NK-92 treated with Interleukin-12 subunit alpha and Interleukin-12 subunit beta, amount 100 ng/mL, for 24 hours (cell line): Measurements from ENCODE around the gene SAPCD2.
"Not testable (repeated sequence)": the region's sequence is repeated elsewhere in the genome, so short reads cannot be mapped to it uniquely, and the experiment has no call there.

Source experiments
- DNase-seq: peaks from one replicate; lab custom pipeline; 2025; lab: John Stamatoyannopoulos, UW

SAPCD2 gene

GRCh38 chr9:137070201-137070905, at the start of gene SAPCD2:
Gene SAPCD2 (minus strand): TSS chr9:137070557. CDS start chr9:137070460, 97 bp downstream.
- peak; percentile 79 for DNase-seq

- DNase-seq = not testable (repeated sequence)
These were observed 47.8 kb upstream of the SAPCD2 start for GRCh38 chr9:137118092-137118603.

GRCh38 chr9:137117269-137117731, 46.9 kb upstream of the SAPCD2 start:
- no peak for DNase-seq

- no peak for DNase-seq
These were observed 46.4 kb upstream of the SAPCD2 start for GRCh38 chr9:137116728-137117127.

- no peak for DNase-seq
These were observed 45.7 kb upstream of the SAPCD2 start for GRCh38 chr9:137116027-137116507.

GRCh38 chr9:137115394-137116026, 45.2 kb upstream of the SAPCD2 start:
- DNase-seq = no peak

GRCh38 chr9:137114613-137115393, 44.4 kb upstream of the SAPCD2 start, which contains the start of gene DPP7:
Gene DPP7 (minus strand): TSS chr9:137114733. CDS start chr9:137114713, 20 bp downstream.
- DNase-seq = peak; percentile 39

GRCh38 chr9:137114220-137114612, 43.9 kb upstream of the SAPCD2 start:
- DNase-seq = no peak

- no peak for DNase-seq
These were observed 43.2 kb upstream of the SAPCD2 start for GRCh38 chr9:137113385-137114159.

- DNase-seq = no peak
These were observed 42.4 kb upstream of the SAPCD2 start for GRCh38 chr9:137112564-137113384.

GRCh38 chr9:137111788-137112563, 41.6 kb upstream of the SAPCD2 start:
- DNase-seq = no peak

GRCh38 chr9:137110911-137111787, 40.8 kb upstream of the SAPCD2 start:
- no peak for DNase-seq

GRCh38 chr9:137110147-137110910, 40.0 kb upstream of the SAPCD2 start:
- DNase-seq = no peak

GRCh38 chr9:137109250-137110146, 39.1 kb upstream of the SAPCD2 start:
- DNase-seq = no peak

- DNase-seq = no peak
These were observed 38.4 kb upstream of the SAPCD2 start for GRCh38 chr9:137108608-137109249.

- no peak for DNase-seq
These were observed 37.6 kb upstream of the SAPCD2 start for GRCh38 chr9:137107982-137108381.
